Right lobe of liver (tissue), 6 donors: ENCODE measurements around the gene DNAL1. TPM values are rescaled to one million over a fixed set of nuclear protein-coding genes. Genes with fewer than 3 reads are reported as not detected.

Experiments used
- ATAC-seq, 4 donors: fragments of 200-7000 bp; cut with Tn5 transposase; one replicate each; pipeline ENCODE4 v1.9.1; 2020; ENCODE audit warnings: mild to moderate bottlenecking in 4 of 4, moderate library complexity in 4 of 4
- DNase-seq, 3 donors: peaks; one replicate each; pipeline ENCODE4 v3.0.0-alpha.2; 2020
- H3K27ac ChIP-seq, 3 donors: fragments of 200-600 bp; one replicate each; pipeline ENCODE4 v1.8.0; 2022
- H3K27me3 ChIP-seq, 2 donors: fragments of 200-600 bp; one replicate each; pipeline ENCODE4 v1.8.0; 2022
- H3K36me3 ChIP-seq, 4 donors: fragments of 200-600 bp; sonication (generic) in 1 of 4; one replicate each; pipeline versions ENCODE4 v1.5.1 to v1.8.0; 2017 to 2022; ENCODE audit warnings: control low read depth in 1 of 4
- H3K4me1 ChIP-seq, 4 donors: fragments of 200-600 bp; sonication (generic) in 1 of 4; one replicate each; pipeline versions ENCODE4 v1.5.1 to v1.8.0; 2017 to 2022; ENCODE audit warnings: control low read depth in 1 of 4
- H3K4me3 ChIP-seq, 3 donors: fragments of 200-600 bp; one replicate each; pipeline ENCODE4 v1.8.0; 2022
- H3K9me3 ChIP-seq, 4 donors: fragments of 200-600 bp; sonication (generic) in 1 of 4; one replicate each; pipeline versions ENCODE4 v1.5.1 to v1.8.0; 2017 to 2022; ENCODE audit warnings: control low read depth in 1 of 4
- CTCF ChIP-seq, 4 donors: fragments of 200-600 bp in 3 of 4; fragments of 450-650 bp in 1 of 4; IDR thresholded peaks; one replicate each; pipeline versions ENCODE4 v1.5.1 to v1.8.0; 2016 to 2022; ENCODE audit warnings: antibody characterized with exemption in 4 of 4, mild to moderate bottlenecking in 2 of 4
- POLR2A ChIP-seq: fragments of 450-650 bp; IDR thresholded peaks from one replicate; pipeline ENCODE4 v1.6.1; 2017; ENCODE audit warnings: antibody characterized with exemption, mild to moderate bottlenecking
- WGBS: methylation state at CpG from one replicate; pipeline ENCODE4 v1.1.6; 2018; ENCODE audit warnings: low coverage, low lambda C conversion rate; ENCODE audit not compliant: insufficient coverage; ENCODE audit errors: missing lambda C conversion rate; 5-methylcytosine and 5-hydroxymethylcytosine counted together
- intact Hi-C, 2 donors: fragments of 100-400 bp; cut with DNase I; formaldehyde crosslinking; loops; one replicate each; pipeline versions ENCODE4 v1.11.2 to v1.14.1; 2022
- total RNA-seq, 6 experiments: library from RNA; depleted of rRNA in 2 of 6; stranded (reverse); fragments of >200 nt in 2 of 6; fragmentation: NEBNext Ultra II Directional in 3 of 6; extraction: Animal tissue kit (Norgen Biotek cat#: 25700) in 3 of 6; gene quantifications; one replicate each; pipeline versions ENCODE4 v1.1.0 to v1.2.4, GENCODE V29; 2016 to 2023
- donor health status: DM: no; HTN: yes; CAD: no.
- donor health status: DM: no; HTN: no; CAD: no.
- donor health status: DM: no; HTN: no; CAD: no.
- donor health status: DM: no; HTN: yes; CAD: no.
- donor health status: DM: no; HTN: yes; CAD: no.

Gene DNAL1
- total RNA-seq, 6 experiments from 2014 or later, result 2.7 to 5.7 (median 3.2) TPM

- Histone ChIP-seq H3K4me1 (peaks cover 2 to 60% (median 26%) of the 10 kb centered on the region in 4 donors), H3K27ac (peak overlapping the region; percentile 71 to 81 (median 73)), H3K36me3 (peaks cover 4 to 63% (median 21%) of the 10 kb centered on the region in 4 donors), H3K4me3 (peak overlapping the region in 2 of 3 donors; percentile 5 to 16), H3K9me3 (no peaks in the 10 kb centered on the region), H3K27me3 (no peaks in the 10 kb centered on the region)
- no peak for TF ChIP-seq POLR2A
- no peak for TF ChIP-seq CTCF (IDR thresholded peaks at IDR 0.05)
- WGBS, result 19% methylated on average over 7 of the region's 7 CpGs
- DNase-seq (no peak), ATAC-seq (peak; percentile 17 to 63 (median 49))
- intact Hi-C loops, result no loop called here
Measured at GRCh38 chr14:73723406-73723796, 78.6 kb downstream of the DNAL1 start.

DNA sequence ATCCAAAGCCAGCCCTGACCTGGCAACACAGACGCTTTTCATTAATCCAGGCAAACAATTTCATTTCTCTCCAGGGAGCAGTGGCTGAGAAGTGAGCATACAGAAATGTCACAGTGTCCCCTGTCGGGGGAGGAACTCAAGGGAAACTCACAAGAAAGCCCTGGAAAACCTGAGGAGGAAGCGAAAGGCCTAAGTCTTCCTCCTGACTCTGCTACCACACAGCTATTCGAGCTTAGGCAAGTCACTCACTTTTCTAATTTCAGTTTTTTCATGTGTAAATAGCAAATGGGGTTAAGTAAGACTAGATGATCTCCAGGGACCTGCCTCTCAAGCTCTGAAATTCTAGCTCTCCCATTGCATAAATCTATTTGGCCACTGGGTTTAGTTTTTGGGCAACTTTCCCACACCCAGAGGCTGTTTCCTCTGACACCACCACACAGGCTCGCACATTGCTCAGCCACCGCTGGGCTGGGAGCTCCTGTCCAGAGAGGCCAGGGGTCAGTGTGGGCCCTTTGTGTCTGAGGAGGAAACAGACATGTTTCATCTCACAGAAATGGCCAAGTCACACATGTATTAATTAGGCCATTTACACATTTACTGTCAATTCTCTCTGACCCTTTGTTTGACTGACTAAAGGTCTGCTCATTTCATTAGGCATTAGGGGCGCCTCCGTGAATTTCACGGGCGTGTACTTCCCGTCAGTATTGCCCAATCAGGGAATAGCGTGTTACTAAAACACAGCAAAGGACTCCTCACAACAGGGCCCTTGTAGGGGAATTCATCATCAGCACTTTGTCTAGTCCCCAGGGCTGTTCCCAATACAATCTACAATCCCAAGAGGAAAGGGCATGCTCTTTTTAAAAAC, 79.2 kb downstream of the DNAL1 start:
- Histone ChIP-seq H3K36me3 (peaks cover 4 to 58% (median 18%) of the 10 kb centered on the region in 4 donors), H3K4me1 (peaks cover 2 to 66% (median 29%) of the 10 kb centered on the region in 4 donors), H3K27ac (peak overlapping the region; percentile 71 to 81 (median 73)), H3K9me3 (no peaks in the 10 kb centered on the region), H3K4me3 (peak overlapping the region in 2 of 3 donors; percentile 5 to 19), H3K27me3 (no peaks in the 10 kb centered on the region)
- TF ChIP-seq CTCF (IDR thresholded peaks at IDR 0.05) (peak; percentile 9 to 37 (median 20)), POLR2A (peak; percentile 53)
- intact Hi-C loops, result no loop called here
- WGBS, result 12% methylated on average over 11 of the region's 12 CpGs
- DNase-seq (peak; percentile 88 to 89 (median 88)), ATAC-seq (peak; percentile 77 to 80 (median 78))

DNA sequence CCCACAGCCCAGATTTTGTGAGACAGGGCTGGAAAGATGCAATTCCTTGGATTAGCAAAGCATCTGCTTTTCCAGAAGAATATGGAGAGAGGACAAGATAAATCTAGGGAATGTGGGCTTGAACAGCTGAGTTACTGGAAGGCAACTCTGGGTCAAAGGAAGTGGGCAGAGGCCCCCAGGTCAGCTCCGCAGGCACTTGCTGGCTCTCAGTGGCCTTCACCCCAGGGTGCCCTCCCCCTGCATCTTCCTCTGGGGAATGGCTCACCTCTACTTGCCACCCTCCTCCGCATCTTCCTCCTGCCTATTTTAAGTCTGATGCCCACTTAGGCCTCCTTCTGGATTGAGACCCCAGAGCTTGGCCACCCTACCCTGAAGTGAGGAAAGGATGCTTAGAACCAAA, 79.9 kb downstream of the DNAL1 start:
- Histone ChIP-seq H3K4me3 (no peak overlapping the region), H3K9me3 (no peaks in the 10 kb centered on the region), H3K27me3 (no peaks in the 10 kb centered on the region), H3K27ac (peak overlapping the region; percentile 71 to 81 (median 73)), H3K36me3 (peaks cover under 1 to 62% (median 14%) of the 10 kb centered on the region in 4 donors), H3K4me1 (peaks cover 2 to 68% (median 29%) of the 10 kb centered on the region in 4 donors)
- TF ChIP-seq POLR2A (no peak), CTCF (IDR thresholded peaks at IDR 0.05) (no peak)
- WGBS, result no CpG with 5 or more reads among the region's 2 CpGs
- no peak for DNase-seq
- no peak for ATAC-seq
- intact Hi-C loops, result loop anchor here (5.0 kb wide), 2 partner anchors 98 to 103 kb away; no protein-coding TSS in a partner anchor

- H3K9me3 ChIP-seq, result no peaks in the 10 kb centered on the region
- no peaks in the 10 kb centered on the region for H3K27me3 ChIP-seq
- ATAC-seq, result no peak
- peak overlapping the region; percentile 71 to 81 (median 73) for H3K27ac ChIP-seq
- H3K4me3 ChIP-seq, result no peak overlapping the region
- TF ChIP-seq POLR2A (no peak), CTCF (IDR thresholded peaks at IDR 0.05) (no peak)
- WGBS, result 53% methylated on average over 2 of the region's 8 CpGs
- peaks cover 2 to 61% (median 29%) of the 10 kb centered on the region in 4 donors for H3K4me1 ChIP-seq
- H3K36me3 ChIP-seq, result peaks cover 0 to 58% (median 16%) of the 10 kb centered on the region in 4 donors
- DNase-seq, result peak in 1 of 3 donors; percentile 37
- intact Hi-C loops, result loop anchor here (5.0 kb wide), 2 partner anchors 97 to 102 kb away; no protein-coding TSS in a partner anchor
Measured at GRCh38 chr14:73725116-73726024, 80.6 kb downstream of the DNAL1 start.
